Measurements from ENCODE around the gene RNU6-9.
A peak's percentile ranks its signal among the peaks of the same experiment; 100 is the strongest.
"Not testable (repeated sequence)": the region's sequence is repeated elsewhere in the genome, so short reads cannot be mapped to it uniquely, and the experiment has no call there.

RNU6-9 gene

GRCh38 chr19:861756-862580 is 31.3 kb upstream of the RNU6-9 start:
- DNase-seq = peak; percentile 67

- peak; percentile 83 for DNase-seq
Observed at GRCh38 chr19:862581-863314, 30.5 kb upstream of the RNU6-9 start.

- no peak for DNase-seq
Observed at GRCh38 chr19:863315-863620, 30.0 kb upstream of the RNU6-9 start.

- DNase-seq = no peak
Observed at GRCh38 chr19:866769-867300, 26.4 kb upstream of the RNU6-9 start.

- DNase-seq = no peak
Observed at GRCh38 chr19:867301-867793, 25.9 kb upstream of the RNU6-9 start.

- no peak for DNase-seq
Observed at GRCh38 chr19:867855-868457, 25.3 kb upstream of the RNU6-9 start.

GRCh38 chr19:868458-869244 is 24.6 kb upstream of the RNU6-9 start:
- DNase-seq = no peak

- no peak for DNase-seq
Observed at GRCh38 chr19:869245-870177, 23.8 kb upstream of the RNU6-9 start.

- no peak for DNase-seq
Observed at GRCh38 chr19:870314-870713, 23.0 kb upstream of the RNU6-9 start.

GRCh38 chr19:870963-871401 is 22.3 kb upstream of the RNU6-9 start:
- no peak for DNase-seq

GRCh38 chr19:871446-872265 is 21.6 kb upstream of the RNU6-9 start:
- no peak for DNase-seq

GRCh38 chr19:872266-872951 is 20.9 kb upstream of the RNU6-9 start:
- DNase-seq = peak; percentile 88

GRCh38 chr19:873084-873483 is 20.2 kb upstream of the RNU6-9 start:
- peak; percentile 89 for DNase-seq

- no peak for DNase-seq
Observed at GRCh38 chr19:873561-874041, 19.7 kb upstream of the RNU6-9 start.

GRCh38 chr19:875265-875879 is 17.9 kb upstream of the RNU6-9 start:
- DNase-seq = no peak

- DNase-seq = no peak
Observed at GRCh38 chr19:876089-876488, 17.2 kb upstream of the RNU6-9 start.

GRCh38 chr19:876780-877314 is 16.4 kb upstream of the RNU6-9 start:
- no peak for DNase-seq

- DNase-seq = not testable (repeated sequence)
Observed at GRCh38 chr19:877992-878660, 15.2 kb upstream of the RNU6-9 start.

Measured in CD4-positive, alpha-beta T cell treated with Interleukin-12 subunit alpha and Interleukin-12 subunit beta, for 1 hour (primary cell).